GM10248 (cell line): ENCODE data around the gene UNC13B.
"Not testable (repeated sequence)": the region's sequence is repeated elsewhere in the genome, so short reads cannot be mapped to it uniquely, and the experiment has no call there.

Experiments used
- CTCF ChIA-PET: fragments of 300-600 bp; sonication (Branson Sonifier 250); formaldehyde crosslinking; extraction: SDS; loops from one replicate; lab custom pipeline; 2021; ENCODE audit warnings: antibody characterized with exemption; lab: Yijun Ruan, JAX
- POLR2A ChIA-PET: fragments of 350-650 bp; sonication (Branson Sonifier 250); formaldehyde crosslinking; extraction: SDS; loops from one replicate; lab custom pipeline; 2020; ENCODE audit warnings: antibody characterized with exemption; lab: Yijun Ruan, JAX
- DNase-seq: peaks from one replicate; pipeline ENCODE4 v3.0.0; 2012; ENCODE audit errors: extremely low spot score
- TF ChIP-seq, protein P1 (sequence below): IDR thresholded peaks from 2 replicates; pipeline ENCODE4 v1.5.1; 2012; ENCODE audit warnings: mild to moderate bottlenecking, low read depth; ENCODE audit errors: extremely low read depth, missing control alignments, control extremely low read depth

The UNC13B gene

DNA sequence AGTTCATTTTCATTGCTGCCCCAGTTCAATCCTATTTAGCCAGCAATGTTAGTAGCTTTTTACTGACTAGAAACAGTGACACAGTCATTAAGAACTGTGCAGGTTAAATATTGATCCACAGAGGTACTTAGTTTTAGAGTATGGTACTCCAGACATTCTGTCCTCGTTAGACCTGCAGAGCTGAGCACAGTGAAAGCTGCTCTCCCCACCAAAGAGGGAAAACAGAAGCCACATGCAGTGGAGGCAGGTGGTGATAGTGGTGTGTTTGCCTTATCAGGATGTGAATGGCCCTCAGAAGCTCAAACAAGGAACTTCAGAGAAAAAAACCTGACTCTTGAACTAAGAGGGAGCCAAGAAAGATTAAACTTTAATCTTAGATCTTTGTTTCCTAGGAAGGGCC is 75.5 kb downstream of the UNC13B start:
- ChIA-PET CTCF (interaction anchor here (1.0 kb wide), 1 partner anchor 25 kb away, joined by 4 read pairs; no protein-coding TSS in a partner anchor), POLR2A (no interaction called here)

DNA sequence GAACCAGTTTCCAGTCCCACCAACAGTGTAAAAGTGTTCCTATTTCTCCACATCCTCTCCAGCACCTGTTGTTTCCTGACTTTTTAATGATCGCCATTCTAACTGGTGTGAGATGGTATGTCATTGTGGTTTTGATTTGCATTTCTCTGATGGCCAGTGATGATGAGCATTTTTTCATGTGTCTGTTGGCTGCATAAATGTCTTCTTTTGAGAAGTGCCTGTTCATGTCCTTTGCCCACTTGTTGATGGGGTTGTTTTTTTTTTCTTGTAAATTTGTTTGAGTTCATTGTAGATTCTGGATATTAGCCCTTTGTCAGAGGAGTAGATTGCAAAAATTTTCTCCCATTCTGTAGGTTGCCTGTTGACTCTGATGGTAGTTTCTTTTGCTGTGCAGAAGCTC is 84.1 kb downstream of the UNC13B start:
- CTCF ChIA-PET, POLR2A ChIA-PET, DNase-seq: not testable (repeated sequence)

More for the DNA sequence above, 75.5 kb downstream of the UNC13B start:
- TF ChIP-seq, protein P1, sequence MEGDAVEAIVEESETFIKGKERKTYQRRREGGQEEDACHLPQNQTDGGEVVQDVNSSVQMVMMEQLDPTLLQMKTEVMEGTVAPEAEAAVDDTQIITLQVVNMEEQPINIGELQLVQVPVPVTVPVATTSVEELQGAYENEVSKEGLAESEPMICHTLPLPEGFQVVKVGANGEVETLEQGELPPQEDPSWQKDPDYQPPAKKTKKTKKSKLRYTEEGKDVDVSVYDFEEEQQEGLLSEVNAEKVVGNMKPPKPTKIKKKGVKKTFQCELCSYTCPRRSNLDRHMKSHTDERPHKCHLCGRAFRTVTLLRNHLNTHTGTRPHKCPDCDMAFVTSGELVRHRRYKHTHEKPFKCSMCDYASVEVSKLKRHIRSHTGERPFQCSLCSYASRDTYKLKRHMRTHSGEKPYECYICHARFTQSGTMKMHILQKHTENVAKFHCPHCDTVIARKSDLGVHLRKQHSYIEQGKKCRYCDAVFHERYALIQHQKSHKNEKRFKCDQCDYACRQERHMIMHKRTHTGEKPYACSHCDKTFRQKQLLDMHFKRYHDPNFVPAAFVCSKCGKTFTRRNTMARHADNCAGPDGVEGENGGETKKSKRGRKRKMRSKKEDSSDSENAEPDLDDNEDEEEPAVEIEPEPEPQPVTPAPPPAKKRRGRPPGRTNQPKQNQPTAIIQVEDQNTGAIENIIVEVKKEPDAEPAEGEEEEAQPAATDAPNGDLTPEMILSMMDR: no peak
- DNase-seq: no peak

DNA sequence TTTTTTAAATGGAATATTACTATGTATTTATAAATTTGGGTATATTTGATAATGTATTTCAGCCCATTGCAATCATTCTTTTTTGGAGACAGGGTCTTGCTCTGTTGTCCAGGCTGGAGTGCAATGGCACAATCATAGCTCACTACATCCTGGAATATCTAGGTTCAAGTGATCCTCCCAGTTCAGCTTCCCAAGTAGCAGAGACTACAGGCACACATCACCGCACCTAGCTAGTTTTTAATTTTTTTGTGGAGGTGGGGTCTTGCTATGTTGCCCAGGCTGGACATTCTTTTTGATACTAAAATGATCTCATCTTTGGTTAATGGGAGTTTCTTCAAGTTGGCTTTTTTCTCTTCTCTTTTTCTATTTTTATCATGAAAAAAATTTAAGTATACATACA is 91.3 kb downstream of the UNC13B start:
- POLR2A ChIA-PET: no interaction called here

DNA sequence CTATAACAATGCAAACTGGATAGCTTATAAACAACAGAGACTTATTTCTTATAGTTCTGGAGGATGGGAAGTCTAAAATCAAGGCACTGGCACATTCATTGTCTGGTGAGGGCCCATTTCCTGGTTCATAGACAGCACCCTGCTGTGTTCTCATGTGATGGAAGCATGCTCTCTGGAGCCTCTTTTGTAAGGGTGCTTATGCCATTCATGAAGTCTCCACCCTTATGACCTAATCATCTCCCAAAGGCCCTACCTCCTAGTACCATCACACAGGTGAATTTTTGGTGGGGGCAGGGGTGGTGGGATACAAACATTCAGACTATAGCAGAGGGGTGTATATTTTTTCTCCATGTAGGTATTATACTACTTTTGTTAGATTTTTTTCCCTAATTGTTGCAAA is 92.4 kb downstream of the UNC13B start:
- TF ChIP-seq, protein P1: no peak
- ChIA-PET CTCF (no interaction called here), POLR2A (no interaction called here)
- DNase-seq: no peak

More for the DNA sequence above, 91.3 kb downstream of the UNC13B start:
- TF ChIP-seq, protein P1: no peak
- CTCF ChIA-PET: no interaction called here
- DNase-seq: no peak

DNA sequence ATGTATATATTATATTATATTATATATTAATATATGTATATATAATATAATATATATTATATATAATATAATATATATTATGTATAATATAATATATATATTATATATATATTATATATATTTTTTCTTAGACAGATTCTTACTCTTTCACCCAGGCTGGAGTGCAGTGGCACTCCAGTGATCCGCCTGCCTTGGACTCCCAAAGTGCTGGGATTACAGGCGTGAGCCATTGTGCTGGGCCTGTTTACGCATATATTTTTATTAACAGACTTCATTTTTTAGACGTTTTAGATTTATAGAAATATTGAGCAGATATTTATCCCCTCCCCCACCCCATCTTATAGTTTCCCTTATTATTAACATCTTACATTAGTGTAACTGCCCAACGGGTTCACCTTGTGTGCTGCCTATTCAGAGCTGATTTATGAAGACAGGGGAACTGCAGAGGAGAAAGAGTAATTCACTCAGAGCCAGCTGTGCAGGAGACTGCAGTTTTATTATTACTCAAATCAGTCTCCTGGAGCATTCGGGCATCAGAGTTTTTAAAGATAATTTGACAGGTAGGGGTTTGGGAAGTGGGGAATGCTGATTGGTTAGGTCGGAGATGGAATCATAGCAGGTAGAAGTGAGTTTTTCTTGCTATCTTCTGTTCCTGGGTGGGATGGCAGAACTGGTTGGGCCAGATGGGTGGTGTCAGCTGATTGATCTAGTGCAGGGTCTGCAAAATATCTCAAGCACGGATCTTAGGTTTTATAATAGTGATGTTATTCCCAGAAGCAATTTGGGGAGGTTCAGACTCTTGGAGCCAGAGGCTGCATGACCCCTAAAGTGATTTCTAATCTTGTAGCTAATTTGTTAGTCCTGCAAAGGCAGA is 93.4 kb downstream of the UNC13B start:
- ChIA-PET POLR2A (no interaction called here), CTCF (interaction anchor here (0.7 to 1.4 kb wide), 2 partner anchors 35 to 138 kb away, joined by 3 read pairs; no protein-coding TSS in a partner anchor)
- TF ChIP-seq, protein P1: no peak

DNA sequence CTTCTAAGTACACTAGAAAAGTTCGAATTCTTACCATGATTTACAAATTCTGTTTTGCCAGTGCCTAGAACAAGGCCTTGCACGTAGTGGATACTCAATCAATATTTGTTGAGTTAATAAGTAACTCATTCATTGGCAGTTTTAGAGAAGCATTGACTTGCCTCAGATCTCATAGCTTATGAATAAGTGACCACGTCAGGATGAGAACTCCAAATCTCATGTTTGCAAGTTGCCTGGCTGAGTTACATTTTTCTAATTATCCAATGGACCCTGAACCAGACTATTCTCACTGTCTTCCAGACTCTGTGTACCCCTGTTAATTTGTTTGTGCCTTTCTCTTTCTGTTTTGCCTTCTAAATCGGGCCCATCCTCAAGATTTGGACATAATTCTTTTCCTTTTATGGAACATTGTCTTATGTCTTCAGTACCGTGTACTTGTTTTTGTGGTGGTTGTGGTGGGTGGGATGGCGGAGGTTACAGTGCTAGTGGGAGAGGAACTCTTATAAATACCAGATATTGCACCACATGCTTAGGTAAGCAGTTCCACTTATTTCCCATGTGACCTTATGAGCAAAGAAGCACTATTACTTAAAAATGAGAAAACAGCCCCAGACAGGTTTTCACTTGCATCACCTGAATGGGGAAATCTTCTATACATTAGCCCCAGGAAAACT is 96.3 kb downstream of the UNC13B start:
- ChIA-PET CTCF (interaction anchor here (1.1 to 2.8 kb wide), 4 partner anchors 14 to 359 kb away, joined by 3 to 22 read pairs (median 14); partner anchors contain the start of gene ATOSB), POLR2A (no interaction called here)
- no peak for DNase-seq
- TF ChIP-seq, protein P1: no peak

More for the DNA sequence above, 93.4 kb downstream of the UNC13B start:
- no peak for DNase-seq
